ENCODE measurements around the gene KRTAP5-7.
"Not testable (repeated sequence)": the region's sequence is repeated elsewhere in the genome, so short reads cannot be mapped to it uniquely, and the experiment has no call there.

The KRTAP5-7 gene

DNA sequence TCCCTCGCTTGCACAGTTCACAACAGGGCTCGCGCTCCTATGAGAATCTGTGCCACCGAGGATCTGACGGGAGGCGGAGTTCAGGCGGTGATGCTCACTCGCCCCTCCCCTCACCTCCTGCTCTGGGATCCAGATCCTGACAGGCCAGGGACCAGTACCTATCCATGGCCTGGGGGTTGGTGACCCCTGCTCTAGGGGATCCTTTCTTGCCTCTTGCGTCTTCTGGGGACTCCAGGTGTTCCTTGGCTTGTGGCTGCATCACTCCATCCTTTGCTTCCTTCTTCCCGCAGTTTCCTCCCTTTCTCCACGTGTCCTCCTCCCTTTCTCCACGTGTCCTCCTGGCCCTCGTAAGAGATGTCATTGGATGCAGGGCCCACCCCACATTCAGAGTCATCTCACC, 30.6 kb upstream of the KRTAP5-7 start:
- no peak for DNase-seq

DNA sequence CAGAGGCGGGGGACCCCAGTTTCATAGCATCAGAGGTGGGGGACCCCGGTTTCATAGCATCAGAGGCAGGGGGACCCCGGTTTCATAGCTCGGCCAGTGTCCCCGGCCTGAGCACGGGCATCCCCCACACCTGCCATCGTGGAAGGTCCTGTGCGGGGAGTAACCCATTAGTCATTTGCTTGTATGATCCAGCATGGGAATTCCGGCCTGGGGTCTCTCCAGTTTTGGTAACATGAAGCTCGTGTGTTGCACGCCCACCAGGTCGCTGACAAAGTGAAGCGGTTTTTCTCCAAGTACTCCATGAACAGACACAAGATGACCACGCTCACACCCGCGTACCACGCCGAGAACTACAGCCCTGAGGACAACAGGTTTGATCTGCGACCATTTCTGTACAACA, 29.0 kb upstream of the KRTAP5-7 start:
- DNase-seq: no peak

DNA sequence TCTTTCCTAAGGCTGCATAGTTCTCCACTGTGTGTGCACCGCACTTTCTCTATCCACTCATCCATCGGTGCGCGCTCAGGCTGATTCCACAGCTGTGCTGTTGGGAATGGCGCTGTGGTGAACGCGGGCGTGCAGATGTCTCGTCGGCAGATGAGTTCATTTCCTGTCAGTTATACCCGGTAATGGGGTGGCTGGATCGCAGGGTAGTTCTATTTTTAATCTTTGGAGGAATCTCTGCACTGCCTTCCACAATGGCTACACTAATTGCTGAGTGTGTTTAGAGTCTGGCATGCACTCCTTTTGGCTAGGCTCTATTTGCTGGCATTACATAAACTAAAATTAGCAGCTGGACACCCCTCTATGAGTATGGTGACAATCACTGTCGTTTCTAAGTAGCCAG, 27.9 kb upstream of the KRTAP5-7 start:
- DNase-seq: peak; percentile 30

DNA sequence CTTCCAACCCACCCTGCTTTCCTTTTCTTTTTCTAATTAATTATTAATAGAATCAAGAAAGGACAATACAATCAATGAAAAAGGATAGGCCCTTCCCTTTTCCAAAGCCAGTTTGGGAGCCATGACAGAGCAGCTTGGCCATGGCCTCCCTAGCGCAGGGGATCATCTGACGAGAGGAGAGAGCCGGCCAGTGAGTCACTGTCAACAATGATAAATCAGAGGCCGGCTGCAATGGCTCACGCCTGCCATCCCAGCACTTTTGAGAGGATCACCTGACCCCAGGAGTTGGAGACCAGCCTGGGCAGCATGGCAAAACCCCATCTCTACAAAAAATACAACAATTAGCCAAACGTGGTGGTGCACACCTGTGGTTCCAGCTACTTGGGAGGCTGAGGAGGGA, 27.5 kb upstream of the KRTAP5-7 start:
- no peak for DNase-seq

DNA sequence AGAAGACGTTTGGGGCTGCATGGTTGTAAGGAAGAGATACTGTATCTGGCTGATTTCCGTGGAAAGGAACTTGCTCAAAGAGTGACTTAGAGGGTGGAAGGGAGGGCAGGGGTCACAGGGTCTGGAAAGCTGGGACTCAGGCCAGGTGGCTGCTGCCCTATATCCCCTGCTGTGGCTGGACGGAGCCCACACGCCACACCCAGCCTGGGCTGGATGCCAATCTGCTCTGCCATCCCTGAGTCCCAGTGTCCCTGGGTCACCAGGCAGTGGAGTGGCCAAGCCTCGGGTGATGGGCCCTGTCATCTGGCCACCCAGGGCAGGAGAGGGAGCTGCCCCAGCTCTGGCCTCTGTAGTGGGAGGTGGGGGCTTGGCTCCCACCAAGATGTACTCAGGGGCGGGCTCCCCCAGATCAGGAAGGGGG, 26.5 kb upstream of the KRTAP5-7 start:
- DNase-seq: no peak

DNA sequence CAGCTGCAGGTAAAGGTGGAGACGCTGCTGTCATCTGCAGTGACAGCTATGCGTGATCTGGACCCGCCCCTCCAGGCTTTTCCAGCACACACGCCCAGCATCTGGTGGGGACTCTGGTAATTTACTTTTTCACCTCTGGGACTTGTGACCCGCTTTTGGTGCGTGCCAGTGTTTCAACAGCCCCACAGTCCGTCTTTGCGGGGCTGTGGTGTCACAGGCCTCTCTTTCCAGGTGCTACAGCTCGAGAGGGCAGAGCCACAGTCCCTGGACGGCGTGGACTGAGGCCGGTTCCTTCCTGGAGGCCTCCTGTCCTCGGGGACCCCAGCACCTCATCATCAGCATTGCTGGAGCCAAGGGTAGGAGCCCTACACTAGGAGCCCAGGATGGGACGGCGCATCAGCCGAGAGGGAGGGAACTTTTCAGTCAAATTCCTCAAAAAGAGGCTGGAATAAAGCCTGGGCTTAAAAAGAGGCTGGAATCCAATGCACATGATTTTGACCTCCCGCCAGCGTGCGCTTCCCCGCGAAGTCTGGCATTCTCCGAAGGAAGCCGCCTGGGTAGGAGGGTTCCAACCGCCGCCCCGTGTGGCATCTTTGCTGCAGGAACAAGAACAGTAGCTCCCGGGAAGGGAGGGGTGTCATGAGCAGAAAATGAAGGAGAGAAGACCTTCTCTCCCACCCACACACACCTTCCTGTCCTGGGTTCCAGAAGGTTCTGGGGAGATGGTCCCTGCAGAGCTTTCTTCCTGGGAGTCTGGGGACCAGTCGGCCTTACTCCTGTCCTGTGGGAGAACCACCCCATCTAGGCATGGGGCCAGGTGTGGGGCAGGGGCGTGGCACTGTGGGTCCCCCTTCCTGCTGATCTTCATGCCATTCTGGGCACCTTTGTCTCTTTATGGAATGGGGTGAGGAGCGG, 25.7 kb upstream of the KRTAP5-7 start:
- DNase-seq: no peak

DNA sequence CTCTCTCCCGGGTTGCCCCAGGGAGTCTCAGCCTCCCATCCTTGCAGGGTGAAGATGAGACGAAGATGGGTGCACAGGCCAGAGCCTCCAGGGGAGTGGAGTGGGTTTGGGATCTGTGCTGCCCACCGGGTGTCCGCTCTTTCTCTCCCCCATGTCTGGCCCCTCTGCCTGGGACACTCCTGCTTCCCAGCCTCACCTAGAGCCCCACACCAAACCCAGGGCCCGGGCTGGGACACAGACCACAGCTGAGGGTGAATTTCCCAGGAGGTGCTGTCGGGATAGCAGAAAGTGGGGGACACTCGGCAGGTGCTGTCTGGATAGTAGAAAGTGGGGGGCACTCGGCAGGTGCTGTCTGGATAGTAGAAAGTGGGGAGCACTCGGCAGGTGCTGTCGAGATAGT, 25.0 kb upstream of the KRTAP5-7 start:
- no peak for DNase-seq

DNA sequence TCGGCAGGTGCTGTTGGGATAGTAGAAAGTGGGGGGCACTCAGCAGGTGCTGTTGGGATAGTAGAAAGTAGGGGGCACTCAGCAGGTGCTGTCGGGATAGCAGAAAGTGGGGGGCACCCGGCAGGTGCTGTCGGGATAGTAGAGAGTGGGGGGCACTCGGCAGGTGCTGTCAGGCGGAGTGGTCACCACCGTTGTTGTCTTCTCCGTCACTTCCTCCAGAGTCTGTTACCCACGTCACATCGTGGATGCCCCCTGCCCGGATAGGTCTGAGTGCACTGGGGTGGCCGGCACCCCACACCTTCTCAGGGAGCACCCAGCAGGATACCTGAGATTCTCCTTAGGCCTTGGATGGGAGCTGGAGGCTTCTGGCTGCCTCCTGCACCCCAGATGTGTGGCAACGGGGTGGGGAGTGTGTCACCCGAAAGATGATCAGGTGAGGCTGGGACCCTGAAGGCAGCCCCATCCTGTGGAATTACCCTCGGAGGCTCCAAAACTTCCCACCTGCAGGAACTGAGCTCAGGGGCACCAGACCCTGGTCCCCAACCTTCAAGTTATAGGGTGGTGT, 24.1 kb upstream of the KRTAP5-7 start:
- DNase-seq: no peak

DNA sequence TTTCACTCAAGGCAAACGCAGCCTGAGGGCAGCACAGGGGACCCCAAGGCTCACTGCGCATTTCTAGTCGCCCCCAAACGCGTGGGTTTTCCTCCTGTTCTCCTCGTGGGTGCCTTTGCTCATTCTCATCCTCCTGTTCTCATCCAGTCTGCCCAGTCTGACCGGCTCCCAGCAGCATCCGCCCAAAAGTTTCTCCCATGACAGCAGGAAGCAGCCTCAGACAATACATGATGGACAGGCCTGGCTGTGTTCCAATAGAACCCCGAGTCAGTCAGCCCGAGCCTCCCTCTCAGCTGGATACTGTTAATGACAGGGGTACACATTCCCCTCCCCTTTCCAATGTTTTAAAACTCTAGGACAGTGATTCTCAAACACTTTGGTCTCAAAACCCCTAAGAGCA, 22.5 kb upstream of the KRTAP5-7 start:
- DNase-seq: no peak

DNA sequence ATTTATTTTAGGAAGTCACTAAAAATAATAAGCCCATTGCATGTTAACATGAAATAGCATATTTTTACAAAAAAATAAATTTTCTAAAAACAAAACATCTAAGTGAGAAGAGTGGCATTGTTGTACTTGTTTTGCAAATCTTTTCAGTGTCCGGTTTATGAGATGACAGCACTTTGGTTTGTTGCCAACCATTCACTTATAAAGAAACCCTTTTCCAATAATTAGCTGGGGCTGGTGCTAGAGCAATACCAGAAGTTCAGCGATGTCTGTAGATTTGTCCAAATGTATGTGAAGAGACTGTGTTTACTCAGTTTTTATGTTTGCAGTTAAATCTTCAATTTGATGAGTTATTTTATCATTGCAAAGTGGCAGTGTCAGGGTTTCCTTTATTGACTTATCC, 22.1 kb upstream of the KRTAP5-7 start:
- no peak for DNase-seq

DNA sequence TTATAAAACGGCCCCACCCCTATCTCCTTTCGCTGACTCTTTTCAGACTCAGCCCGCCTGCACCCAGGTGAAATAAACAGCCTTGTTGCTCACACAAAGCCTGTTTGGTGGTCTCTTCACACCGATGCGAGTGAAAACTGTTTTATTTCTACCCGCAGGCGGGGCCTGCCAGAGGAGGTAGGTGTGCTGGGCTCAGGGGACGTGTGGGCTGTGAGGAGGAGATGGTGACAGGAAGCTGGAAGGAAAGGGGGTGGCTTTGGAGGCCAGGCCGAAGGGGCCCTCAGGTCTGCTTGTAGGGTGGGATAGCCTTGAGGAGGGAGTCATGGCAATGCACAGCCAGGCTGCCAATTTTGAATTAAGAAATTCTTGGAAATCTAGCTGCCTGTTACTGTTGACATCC, 21.3 kb upstream of the KRTAP5-7 start:
- no peak for DNase-seq

DNA sequence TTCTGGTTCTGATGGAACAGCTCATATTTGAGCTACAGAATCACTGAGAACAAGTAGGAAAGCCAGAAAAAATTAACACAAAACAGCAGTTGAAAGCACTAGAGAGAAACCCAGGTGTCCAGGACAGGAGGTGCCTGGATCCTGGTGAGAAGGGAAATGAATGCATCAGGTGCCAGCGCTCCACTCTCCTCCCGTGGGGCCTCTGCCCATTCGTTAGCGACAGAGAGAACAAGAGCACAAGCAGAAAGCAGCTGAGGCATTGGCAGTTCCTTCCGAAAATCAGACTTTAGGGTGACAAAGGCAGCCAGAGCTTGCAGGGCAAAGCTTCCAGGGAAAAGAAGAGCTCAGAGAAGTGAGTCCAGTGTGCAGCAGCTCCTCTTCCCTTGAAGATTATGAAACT, 20.0 kb upstream of the KRTAP5-7 start:
- no peak for DNase-seq

DNA sequence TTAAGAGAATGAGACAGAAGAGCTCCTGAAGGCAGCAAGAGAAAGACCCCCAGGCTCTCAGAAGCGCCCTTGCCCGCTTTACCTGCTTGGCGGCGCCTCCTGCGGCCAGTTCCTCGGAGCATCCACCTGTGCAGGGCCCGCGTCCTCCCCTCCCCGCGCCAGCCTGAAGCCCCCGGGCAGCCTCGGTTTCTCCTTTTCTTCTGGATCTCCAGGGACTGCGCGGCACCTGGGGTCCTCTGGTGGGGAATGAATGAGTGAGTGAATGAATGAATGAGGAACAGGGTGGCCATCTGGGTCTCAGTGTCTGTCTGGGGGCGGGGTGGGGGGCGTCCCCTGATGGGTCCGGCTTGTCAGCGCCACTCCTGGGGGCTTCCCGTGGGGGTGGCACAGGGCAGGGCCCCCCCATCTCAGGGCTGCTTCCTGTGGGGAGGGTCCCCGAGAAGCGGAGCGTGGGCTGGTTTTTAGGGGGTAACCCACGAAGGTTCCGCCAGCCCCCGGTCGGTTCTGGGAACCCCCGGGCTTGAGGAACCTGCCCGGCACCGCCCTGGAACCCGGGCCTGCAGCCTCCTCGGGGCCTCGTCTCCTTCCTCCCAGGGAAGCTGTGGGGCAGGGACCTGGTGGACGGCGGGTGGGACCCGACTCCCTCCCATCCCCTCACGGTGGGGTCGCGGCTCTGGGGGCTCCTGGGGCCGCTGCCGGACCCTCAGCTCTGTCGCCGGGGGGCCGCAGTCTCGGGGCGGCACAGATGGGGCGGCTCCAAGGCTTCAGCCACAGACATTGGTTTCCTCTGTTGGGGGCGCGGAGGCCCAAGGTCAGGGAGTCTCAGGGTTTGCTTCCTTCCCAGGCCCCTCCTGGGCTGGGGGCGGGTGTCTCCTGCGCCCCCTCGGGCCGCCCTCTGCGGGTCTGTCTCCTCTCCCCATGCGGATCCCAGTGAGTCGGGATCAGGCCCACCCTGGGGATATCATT, 8.3 kb upstream of the KRTAP5-7 start:
- DNase-seq: no peak

DNA sequence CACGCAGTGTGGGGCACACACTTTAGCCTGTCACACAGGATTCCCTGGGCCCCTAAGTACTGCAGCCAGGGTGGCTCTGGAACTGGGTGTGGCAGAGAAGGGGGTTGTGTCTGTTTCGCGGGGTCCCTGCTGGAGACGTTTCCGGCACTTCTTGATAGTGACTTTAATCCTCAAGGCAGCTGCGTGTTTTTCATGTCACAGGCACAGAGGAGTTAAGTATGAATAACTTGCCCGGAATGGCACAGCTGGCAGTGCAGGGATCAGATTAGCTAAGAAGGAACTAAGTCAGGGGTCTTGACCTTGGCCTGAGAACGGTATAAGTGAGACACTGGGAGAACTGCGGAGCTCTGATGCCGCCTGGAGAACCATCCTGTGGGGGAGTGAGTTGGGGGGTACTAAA, 7.5 kb upstream of the KRTAP5-7 start:
- no peak for DNase-seq

DNA sequence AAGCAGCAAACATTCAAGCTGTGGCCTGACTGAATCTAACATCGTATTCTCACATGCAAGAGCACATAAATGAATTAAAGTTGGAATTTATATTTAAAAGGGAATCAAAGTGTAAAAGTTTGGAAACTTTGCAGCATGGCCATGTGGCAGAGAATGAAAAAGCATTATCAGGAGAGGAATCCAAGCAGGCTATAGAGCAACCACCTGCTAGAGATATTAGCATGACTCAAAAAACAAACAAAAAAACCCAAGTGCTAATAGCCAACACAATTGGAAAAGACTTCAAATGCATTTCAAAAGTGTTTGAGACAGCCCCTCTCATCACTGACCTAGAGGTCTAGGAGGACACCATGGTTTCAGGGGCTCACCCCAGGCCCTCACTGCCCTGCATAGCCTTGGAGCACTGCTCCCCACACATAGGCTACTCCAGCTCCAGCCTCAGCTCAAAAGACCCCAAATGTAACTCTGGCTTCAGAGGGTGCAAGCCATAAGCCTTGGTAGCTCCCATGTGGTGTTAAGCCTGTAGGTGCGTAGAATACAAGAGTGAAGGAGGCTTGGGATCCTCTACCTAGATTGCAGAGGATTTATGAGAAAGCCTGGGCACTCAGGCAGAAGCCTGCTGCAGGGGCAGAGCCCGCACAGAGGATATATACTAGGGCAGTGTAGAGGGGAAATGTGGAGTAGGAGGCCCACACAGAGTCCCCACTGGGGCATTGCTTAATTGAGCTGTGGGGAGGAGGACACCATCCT, 1.7 kb upstream of the KRTAP5-7 start:
- DNase-seq: no peak

DNA sequence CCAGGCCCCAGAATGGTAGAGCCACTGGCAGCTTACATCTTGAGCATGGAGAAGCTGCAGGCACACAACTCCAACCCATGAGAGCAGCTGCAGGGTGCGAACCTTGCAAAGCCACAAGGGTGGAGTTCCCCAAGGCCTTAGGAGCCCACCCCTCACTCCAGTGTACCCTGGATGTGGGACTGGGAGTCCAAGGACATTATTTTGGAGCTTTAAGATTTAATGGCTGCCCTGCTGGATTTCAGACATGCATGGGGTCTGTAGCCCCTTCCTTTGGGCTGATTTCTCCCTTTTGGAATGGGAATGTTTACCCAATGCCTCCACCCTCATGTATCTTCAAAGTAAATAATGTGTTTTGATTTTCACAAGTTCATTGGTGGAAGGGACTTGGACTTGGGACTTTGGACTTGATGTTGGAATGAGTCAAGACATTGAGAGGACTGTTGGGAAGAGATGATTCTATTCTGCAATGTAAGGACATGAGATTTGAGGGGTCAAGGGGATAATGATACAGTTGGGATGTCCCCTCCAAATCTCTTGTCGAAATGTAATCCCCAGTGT, 1.1 kb upstream of the KRTAP5-7 start:
- DNase-seq: no peak

DNA sequence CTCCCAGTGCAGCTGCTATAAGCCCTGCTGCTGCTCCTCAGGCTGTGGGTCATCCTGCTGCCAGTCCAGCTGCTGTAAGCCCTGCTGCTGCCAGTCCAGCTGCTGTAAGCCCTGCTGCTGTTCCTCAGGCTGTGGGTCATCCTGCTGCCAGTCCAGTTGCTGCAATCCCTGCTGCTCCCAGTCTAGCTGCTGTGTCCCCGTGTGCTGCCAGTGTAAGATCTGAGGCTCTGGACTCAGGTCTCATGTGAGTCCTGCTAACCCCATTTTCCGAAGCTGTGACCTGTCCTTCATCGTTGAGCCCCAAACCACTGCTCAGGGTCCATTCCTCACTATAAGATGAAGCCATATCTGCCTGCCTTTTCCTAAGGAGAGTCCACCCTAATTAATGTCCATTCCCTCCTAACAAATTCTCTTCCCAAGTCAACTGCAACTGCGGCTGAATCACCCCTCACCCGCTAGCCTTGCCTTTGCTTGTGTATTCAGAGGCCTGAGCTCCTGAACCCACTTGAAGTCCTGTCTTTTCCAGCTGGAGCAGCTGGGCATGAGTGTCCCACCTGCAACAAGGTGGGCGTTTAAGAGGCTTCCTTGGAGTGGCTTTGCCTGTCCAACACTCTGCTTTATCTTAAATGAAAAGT, 626 bp downstream of the KRTAP5-7 start:
- DNase-seq: no peak

DNA sequence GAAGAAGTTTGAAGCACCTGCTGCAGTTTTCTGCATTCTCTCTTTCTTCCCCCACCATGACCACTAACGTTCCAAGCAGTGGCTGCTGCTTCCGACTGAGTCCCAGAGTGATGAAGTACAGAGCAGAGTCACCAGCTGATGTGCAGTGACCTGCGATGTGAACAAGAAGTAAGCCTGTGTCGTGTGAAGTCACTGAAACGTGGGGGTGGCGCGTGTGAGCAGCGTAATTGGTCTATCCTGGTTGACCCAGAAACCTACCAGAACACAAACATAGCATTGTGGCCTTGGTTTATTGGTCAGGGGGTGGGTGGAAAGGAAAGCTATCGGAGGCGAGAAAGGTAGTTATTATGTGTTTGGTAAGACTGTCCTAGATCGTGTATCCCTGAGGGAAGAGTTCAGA, 3.5 kb downstream of the KRTAP5-7 start:
- DNase-seq: no peak

DNA sequence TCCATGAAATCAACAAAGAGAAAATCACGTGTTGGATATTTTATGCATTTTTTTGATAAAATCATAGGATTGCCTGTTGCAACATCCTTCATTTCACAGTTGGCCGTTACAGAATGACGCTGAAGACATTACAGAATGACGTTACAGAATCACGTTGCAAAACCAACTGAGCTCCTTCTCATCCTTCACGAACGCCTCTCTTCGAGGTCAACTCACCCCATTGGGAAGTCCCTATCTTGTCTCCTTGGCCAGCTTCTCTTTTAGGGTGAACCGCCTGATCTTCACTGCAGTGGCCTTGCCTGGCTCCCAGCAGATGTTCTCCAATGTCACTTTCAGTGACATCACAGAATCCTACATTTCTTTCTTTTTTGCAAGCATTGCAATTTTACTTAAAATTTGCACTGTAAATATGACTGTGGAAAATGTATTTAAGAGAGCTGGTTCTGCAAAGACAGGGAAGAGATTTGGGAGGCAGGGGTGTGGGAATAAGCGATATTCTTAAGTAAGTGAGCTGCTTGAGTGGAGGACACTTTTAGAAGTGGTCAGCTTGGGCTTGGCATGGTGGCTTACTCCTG, 5.1 kb downstream of the KRTAP5-7 start:
- DNase-seq: no peak

DNA sequence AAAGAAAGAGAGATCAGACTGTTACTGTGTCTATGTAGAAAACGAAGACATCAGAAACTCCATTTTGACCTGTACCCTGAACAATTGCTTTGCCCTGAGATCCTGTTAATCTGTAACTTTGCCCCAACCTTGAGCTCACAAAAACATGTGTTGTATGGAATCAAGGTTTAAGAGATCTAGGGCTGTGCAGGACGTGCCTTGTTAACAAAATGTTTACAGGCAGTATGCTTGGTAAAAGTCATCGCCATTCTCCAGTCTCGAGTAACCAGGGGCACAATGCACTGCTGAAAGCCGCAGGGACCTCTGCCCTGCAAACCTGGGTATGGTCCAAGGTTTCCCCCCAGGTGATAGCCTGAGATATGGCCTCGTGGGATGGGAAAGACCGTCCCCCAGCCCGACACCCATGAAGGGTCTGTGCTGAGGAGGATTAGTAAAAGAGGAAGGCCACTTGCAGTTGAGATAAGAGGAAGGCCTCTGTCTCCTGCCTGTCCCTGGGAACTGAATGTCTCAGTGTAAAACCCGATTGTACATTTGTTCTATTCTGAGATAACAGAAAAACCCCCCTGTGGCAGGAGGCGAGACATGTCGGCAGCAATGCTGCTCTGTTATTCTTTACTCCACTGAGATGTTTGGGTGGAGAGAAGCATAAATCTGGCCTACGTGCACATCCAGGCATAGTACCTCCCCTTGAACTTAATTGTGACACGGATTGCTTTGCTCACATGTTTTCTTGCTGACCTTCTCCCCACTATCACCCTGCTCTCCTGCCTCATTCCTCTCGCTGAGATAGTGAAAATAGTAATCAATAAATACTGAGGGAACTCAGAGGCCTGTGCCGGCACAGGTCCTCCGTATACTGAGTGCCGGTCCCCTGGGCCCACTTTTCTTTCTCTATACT, 7.9 kb downstream of the KRTAP5-7 start:
- not testable (repeated sequence) for DNase-seq
